ENCODE data around the gene PDHA2.
"Not testable (repeated sequence)": the region's sequence is repeated elsewhere in the genome, so short reads cannot be mapped to it uniquely, and the experiment has no call there.

The PDHA2 gene

DNA sequence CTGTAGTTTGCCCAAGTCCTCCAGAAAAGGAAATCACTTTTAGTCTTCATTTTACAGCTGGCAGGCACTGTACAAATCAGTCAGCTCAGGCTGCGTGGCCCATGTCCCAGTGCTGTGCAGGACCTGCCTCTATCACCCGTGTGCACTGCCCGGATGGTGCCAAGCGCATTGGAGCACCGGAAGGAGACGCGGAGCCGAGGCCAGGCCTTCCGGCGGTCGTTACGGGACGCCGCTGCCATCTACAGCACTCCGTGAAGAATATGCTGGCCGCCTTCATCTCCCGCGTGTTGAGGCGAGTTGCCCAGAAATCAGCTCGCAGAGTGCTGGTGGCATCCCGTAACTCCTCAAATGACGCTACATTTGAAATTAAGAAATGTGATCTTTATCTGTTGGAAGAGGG lies at the start of gene PDHA2:
PDHA2 (plus strand) TSS at position 203 of the 400 bp plus-strand sequence; CDS start at position 261, 58 bp downstream.
- no peak for DNase-seq (ENCODE audit: low read depth)

GRCh38 chr4:95798003-95798402 lies 41.9 kb upstream of the PDHA2 start:
- no peak for DNase-seq (ENCODE audit: low read depth)

DNA sequence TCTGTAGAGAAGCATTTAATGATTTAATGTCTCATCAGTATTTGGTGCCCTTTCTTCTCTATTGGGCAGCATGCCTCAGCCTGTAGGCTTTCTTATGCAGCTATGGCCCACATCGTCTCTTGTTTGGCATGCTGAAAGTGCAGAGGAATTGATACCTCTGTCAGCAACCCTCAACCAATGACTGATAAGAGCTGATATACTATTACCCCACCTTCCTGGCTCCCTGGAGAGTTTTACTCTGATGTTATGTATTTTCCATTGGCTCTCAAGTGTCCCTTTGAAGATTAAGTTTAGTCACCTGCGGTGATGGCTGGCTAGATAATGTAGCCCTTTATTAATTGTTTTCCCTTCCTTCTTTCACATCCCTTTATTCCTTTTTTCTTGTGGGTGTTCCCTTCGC lies 41.2 kb upstream of the PDHA2 start:
- no peak for DNase-seq (ENCODE audit: low read depth)

GRCh38 chr4:95821867-95822266 lies 18.0 kb upstream of the PDHA2 start:
- DNase-seq (ENCODE audit: low read depth), result no peak

DNA sequence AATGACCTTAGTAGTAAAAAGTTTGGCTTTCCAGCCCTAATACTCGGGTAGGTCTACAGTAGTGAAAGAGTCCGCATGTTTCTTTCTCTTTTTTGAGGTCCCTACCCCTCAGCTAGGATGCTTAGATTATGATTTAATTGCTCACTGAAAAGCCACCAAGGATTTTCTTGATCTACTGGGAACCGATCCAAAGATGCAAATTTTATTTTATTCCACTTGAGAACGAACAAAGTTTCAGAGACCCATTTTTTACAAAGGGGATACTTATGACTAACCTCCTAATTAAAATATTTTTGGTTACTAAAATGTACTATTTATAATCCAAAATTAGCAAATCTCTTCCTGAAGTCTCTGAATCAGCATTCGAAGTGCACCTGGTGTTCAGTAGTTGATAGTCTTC lies 14.3 kb upstream of the PDHA2 start:
- no peak for DNase-seq (ENCODE audit: low read depth)

DNA sequence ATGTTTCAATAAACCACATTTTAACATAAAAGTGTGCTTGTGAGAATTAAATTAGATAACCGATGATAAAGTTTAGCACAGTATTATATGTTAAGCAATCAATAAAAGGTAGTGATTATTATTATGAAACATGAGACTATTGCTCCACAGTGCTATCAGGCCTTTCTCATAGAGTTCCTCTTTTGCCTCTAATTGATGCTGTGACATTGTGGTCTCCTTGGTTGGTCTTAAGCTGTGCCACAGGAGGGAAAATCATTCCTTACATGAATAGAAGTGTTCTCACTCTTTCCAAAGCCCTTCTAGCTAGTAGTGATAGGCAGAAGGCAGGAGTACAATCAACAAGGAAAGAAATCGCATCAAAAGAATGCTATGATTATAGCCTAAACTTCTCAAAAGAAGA lies 9.2 kb upstream of the PDHA2 start:
- no peak for DNase-seq (ENCODE audit: low read depth)

DNA sequence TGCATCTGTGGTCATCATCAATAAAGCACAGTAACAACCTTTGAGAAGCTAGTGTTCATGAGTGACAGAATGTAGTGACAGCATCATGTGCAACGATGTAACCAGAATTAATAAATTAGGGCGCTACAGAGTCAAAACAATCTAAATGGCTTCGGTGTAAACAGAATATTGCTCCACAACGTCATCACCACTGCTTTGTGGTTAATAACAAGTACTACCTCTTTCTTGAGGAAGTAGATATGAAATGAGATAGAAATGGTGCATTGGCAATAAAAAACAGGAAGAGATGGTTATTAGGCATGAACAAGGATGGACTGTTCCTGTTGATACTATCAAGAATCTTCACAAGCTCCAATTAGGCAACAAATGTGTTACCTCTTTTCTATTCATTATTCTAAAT lies 8.7 kb upstream of the PDHA2 start:
- no peak for DNase-seq (ENCODE audit: low read depth)

- no peak for DNase-seq (ENCODE audit: low read depth)
These were observed 6.1 kb upstream of the PDHA2 start for GRCh38 chr4:95833711-95834194.

- no peak for DNase-seq (ENCODE audit: low read depth)
These were observed 4.2 kb upstream of the PDHA2 start for GRCh38 chr4:95835672-95836071.

GRCh38 chr4:95838192-95838591 lies 1.7 kb upstream of the PDHA2 start:
- DNase-seq (ENCODE audit: low read depth), result no peak

DNA sequence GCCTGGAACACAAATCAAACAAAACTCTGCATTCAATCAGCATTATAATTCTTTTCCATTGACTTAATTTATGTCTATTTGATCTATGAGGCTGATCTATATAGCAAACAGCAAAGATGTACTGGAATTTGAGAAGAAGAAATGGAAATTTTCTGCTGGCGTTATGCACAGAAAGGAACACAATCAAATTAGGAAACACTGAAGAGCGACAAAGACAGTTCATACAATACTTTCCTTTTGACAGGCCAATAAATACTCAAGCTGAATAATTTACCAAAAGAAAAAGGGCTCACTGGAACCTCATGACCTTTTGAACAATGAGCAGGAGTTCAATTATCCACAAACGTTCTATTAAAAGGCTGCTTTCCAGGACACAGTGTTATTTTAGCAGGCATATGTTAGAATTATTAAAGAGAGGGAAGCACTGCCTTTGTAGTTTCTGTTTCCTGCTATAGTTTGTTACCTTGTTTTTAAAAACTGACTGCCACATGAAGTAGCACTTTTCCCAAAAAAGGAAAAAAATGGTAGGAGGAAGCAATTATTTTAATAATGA lies 8.1 kb downstream of the PDHA2 start:
- DNase-seq (ENCODE audit: low read depth), result no peak

DNA sequence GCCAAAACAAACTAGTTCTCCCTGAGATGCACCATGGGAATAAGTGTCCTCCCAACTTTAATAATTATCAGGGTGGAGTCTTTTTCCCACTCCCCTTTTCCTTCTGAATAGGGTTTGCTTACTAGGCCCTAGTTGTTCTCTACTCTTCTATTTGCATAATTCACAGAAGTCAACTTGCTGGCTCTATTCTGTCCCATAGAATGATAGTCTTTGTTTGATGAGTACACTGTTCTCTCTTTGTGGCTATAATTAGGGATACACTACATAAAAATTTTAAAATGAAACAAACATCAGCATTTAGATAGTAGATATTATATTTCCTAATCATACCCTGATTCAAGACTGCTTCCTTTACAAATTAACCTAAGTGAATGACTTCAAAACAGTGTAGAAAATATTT lies 10.3 kb downstream of the PDHA2 start:
- no peak for DNase-seq (ENCODE audit: low read depth)

DNA sequence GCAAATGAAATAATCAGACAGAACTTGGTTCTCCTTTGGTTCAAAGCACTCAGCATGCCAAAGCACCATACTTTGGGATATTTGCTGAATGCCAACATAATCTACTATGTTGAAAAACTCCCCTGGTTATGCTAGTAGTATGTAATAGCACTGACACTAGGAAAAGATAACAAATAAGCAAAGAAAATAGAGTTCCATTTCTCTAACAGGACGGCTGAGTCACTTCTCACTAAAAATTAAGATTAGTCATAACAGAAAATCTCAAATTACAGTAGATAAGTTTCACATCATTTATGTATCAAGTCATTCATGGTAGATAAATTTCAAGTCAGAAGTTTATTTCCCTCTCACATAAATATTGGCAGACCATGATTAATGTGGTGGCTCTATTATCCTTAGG lies 17.9 kb downstream of the PDHA2 start:
- no peak for DNase-seq (ENCODE audit: low read depth)

GRCh38 chr4:95867919-95868318 lies 28.0 kb downstream of the PDHA2 start:
- DNase-seq (ENCODE audit: low read depth), result no peak

DNA sequence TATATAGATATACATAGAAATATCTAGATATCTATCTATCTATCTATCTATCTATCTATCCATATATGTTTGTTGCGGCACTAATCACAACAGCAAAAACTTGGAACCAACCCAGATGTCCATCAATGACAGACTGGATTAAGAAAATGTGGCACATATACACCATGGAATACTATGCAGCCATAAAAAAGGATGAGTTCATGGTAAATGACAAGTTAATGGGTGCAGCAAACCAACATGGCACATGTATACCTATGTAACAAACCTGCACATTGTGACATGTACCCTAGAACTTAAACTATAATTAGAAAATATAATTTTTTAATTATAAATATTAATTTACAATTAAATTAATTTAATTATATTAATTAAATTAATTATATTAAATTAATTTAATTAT lies 29.5 kb downstream of the PDHA2 start:
- DNase-seq (ENCODE audit: low read depth), result not testable (repeated sequence)

GRCh38 chr4:95869961-95870500 lies 30.1 kb downstream of the PDHA2 start:
- no peak for DNase-seq (ENCODE audit: low read depth)

DNA sequence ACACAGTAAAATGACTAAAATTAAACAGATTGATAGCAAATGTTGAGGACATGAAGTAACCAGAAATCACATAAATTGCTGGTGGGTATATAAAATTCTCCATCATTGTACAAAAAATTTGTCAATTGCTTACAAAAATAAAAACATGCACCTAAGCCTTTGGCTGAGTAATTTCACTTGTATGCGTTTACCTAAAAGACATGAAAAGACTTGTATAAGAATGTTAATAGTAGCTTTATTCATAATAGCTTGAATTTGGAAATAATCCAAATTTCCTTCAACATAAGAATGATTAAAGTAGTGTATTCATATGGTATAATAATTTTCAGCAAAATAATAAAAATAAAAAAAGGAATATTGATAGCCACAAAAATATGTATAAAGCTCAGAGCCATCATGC lies 37.7 kb downstream of the PDHA2 start:
- no peak for DNase-seq (ENCODE audit: low read depth)

- no peak for DNase-seq (ENCODE audit: low read depth)
These were observed 47.7 kb downstream of the PDHA2 start for GRCh38 chr4:95887551-95887950.

- no peak for DNase-seq (ENCODE audit: low read depth)
These were observed 49.8 kb downstream of the PDHA2 start for GRCh38 chr4:95889662-95890061.
